SK-N-MC (cell line): Measurements from ENCODE around the gene LVRN.

ENCODE experiments used
- EZH2 ChIP-seq: fragments of 200-600 bp; sonication (generic); IDR thresholded peaks from one replicate; pipeline ENCODE4 v1.6.1; 2017; ENCODE audit warnings: antibody characterized with exemption
- POLR2AphosphoS5 ChIP-seq: IDR thresholded peaks from 2 replicates; pipeline ENCODE4 v1.6.1; 2012; ENCODE audit warnings: mild to moderate bottlenecking, low read depth, low read length, borderline replicate concordance

- no peak for TF ChIP-seq EZH2
- no peak for TF ChIP-seq POLR2AphosphoS5
Measured at GRCh38 chr5:115962239-115962564, at the start of gene LVRN.
